ENCODE data around the gene RASSF4. TPM values are rescaled to one million over a fixed set of nuclear protein-coding genes. Genes with fewer than 3 reads are reported as not detected.

RASSF4 gene
- total and polyA plus RNA-seq, 9 of the 15 experiments (the other 6 are each of a cell fraction or from before 2014, with no cell fraction given), result 0.01 to 0.62 (median 0.11) TPM; not detected in 3

DNA sequence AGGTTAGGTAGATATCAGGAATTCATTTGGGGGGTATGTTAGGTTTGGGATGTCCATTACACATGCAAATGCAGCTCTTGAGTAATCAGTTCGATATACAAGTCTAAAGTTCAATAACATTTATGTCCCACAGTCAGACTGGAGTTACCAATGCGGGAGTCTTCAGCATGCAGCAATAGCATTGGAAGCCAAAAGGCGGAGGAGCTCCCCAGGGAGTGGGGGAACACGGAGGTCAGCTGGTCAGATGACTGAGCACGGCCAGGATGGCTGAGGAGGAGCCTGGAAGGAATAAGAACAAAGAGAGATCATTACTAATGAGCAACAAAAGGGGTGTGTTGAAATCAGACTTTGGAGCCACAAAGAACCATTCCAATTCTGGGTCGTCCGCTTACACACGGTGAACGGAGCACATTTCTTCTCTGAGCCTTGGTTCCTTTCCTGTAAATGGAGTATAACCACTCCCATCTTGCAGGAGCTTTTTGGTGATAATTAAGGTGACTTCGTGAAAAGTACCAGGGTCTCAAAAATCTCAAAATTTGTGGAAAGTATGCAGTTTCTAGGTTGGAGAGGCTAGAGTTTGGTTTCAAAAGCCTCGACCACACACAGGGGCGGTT lies 40.6 kb downstream of the RASSF4 start:
- in situ Hi-C loops (cut with MboI) (loop anchor here (10.0 kb wide), 1 partner anchor 465 kb away; no protein-coding TSS in a partner anchor), intact Hi-C loops (cut with micrococcal nuclease) (no loop called here)
- ChIA-PET CTCF (ENCODE audit: low intra/inter-chr PET ratio) (interaction anchor here (0.6 to 0.7 kb wide), 2 partner anchors 137 to 237 kb away, joined by 4 read pairs; no protein-coding TSS in a partner anchor), POLR2A (no interaction called here)
- Histone ChIP-seq H3K9ac (ENCODE audit: insufficient read depth in 1 of 2, low read depth in 2 of 2, low read length in 2 of 2) (peak overlapping the region; percentile 86 to 91), H3K27ac (ENCODE audit: extremely low read depth, low read depth, low read length) (peak overlapping the region; percentile 85), H3K4me2 (ENCODE audit: insufficient read depth, low read length) (peak overlapping the region; percentile 88), H3K79me2 (ENCODE audit: control insufficient read depth, insufficient read depth, low read length) (peaks cover 29% of the 10 kb centered on the region), H3K4me1 (replicated peaks in 1 of 2; ENCODE audit: control insufficient read depth in 2 of 2, insufficient read depth in 2 of 2, low read length in 2 of 2) (peaks cover 10 to 12% of the 10 kb centered on the region in 2 experiments; a peak in 3 of 5 replicates), H3K9me3 (replicated peaks; ENCODE audit: control insufficient read depth, insufficient read depth, low read depth, low read length) (peaks cover 16% of the 10 kb centered on the region), H3K27me3 (ENCODE audit: control insufficient read depth in 2 of 2, insufficient read depth in 2 of 2, low read length in 2 of 2) (peaks cover 0 to 5% of the 10 kb centered on the region in 2 experiments; a peak in 2 of 5 replicates), H2AFZ (ENCODE audit: low read depth, low read length) (peak overlapping the region; percentile 96), H3K36me3 (ENCODE audit: control insufficient read depth, insufficient read depth, low read length) (peaks cover 28% of the 10 kb centered on the region), H4K20me1 (replicated peaks; ENCODE audit: control insufficient read depth, insufficient read depth, low read length) (no peaks in the 10 kb centered on the region), H3K9me1 (ENCODE audit: control insufficient read depth, insufficient read depth, low read length) (no peaks in the 10 kb centered on the region), H3K4me3 (peak overlapping the region; percentile 48; the same call in 1 of the 2 replicates)
- ATAC-seq, result no peak
- no peak for DNase-seq (ENCODE audit: extremely low read depth in 1 of 4, low spot score in 3 of 4)
- 75% methylated on average over 12 of the region's 12 CpGs for WGBS (ENCODE audit: insufficient coverage, low coverage, missing lambda C conversion rate)
- TSS peak; percentile 72 for BruUV-seq (replicated peaks)
- no peak for FAIRE-seq
- no peak for TF ChIP-seq PTTG1 (tag; IDR thresholded peaks at IDR 0.05; ENCODE audit: low read depth)
- TF ChIP-seq TOE1 (IDR thresholded peaks at IDR 0.05; ENCODE audit: borderline replicate concordance), result 0 out of 2 replicates have a peak, but pooled peaks have one; percentile 30
- no peak for TF ChIP-seq TOE1 (CRISPR knock-in tag; IDR thresholded peaks at IDR 0.05; ENCODE audit: borderline replicate concordance, low read depth)
- 0 out of 2 replicates have a peak, but pooled peaks have one; percentile 21 for TF ChIP-seq SMARCA4 (IDR thresholded peaks at IDR 0.05)
- peak in 1 of 2 experiments; percentile 27; a peak in 1 of 4 replicates for TF ChIP-seq ARNT (IDR thresholded peaks at IDR 0.05)
- no peak for TF ChIP-seq XRCC3 (IDR thresholded peaks at IDR 0.05)
- TF ChIP-seq BRD9 (IDR thresholded peaks at IDR 0.05; ENCODE audit: low read depth, partially characterized antibody), result peak; percentile 26
- TF ChIP-seq HLTF (IDR thresholded peaks at IDR 0.05), result no peak
- peak; percentile 51; the same call in 1 of the 2 replicates for TF ChIP-seq NFRKB (IDR thresholded peaks at IDR 0.05; ENCODE audit: low read depth)
- TF ChIP-seq, protein P1, sequence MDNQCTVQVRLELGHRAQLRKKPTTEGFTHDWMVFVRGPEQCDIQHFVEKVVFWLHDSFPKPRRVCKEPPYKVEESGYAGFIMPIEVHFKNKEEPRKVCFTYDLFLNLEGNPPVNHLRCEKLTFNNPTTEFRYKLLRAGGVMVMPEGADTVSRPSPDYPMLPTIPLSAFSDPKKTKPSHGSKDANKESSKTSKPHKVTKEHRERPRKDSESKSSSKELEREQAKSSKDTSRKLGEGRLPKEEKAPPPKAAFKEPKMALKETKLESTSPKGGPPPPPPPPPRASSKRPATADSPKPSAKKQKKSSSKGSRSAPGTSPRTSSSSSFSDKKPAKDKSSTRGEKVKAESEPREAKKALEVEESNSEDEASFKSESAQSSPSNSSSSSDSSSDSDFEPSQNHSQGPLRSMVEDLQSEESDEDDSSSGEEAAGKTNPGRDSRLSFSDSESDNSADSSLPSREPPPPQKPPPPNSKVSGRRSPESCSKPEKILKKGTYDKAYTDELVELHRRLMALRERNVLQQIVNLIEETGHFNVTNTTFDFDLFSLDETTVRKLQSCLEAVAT (IDR thresholded peaks at IDR 0.05), result peak in 1 of 2 experiments; percentile 73; a peak in 1 of 4 replicates
- TF ChIP-seq MYC (IDR thresholded peaks at IDR 0.05; ENCODE audit: low read depth, low read length), result no peak
- TF ChIP-seq MYC (CRISPR knock-in tag; IDR thresholded peaks at IDR 0.05; ENCODE audit: borderline replicate concordance, low read depth), result peak; percentile 28; the same call in 1 of the 2 replicates
- 0 out of 2 replicates have a peak, but pooled peaks have one; percentile 51 for TF ChIP-seq NBN (IDR thresholded peaks at IDR 0.05; ENCODE audit: low read depth)
- 0 out of 2 replicates have a peak, but pooled peaks have one; percentile 33 for TF ChIP-seq ZNF311 (CRISPR knock-in tag; IDR thresholded peaks at IDR 0.05)
- no peak for TF ChIP-seq NR2C1 (IDR thresholded peaks at IDR 0.05)
- 0 out of 2 replicates have a peak, but pooled peaks have one; percentile 26 for TF ChIP-seq NR2C1 (tag; IDR thresholded peaks at IDR 0.05)
- TF ChIP-seq LEF1 (IDR thresholded peaks at IDR 0.05), result peak; percentile 38; the same call in 1 of the 2 replicates
